CD8-positive, alpha-beta memory T cell (primary cell): Measurements from ENCODE around the gene MYO15B. TPM values are rescaled to one million over a fixed set of nuclear protein-coding genes. Genes with fewer than 3 reads are reported as not detected.

Source experiments
- CTCF ChIA-PET: fragments of 350-600 bp; sonication (Branson Sonifier 250); formaldehyde crosslinking; loops from one replicate; lab custom pipeline; 2021; ENCODE audit warnings: antibody characterized with exemption; lab: Charles Lee
- POLR2A ChIA-PET: fragments of 350-600 bp; sonication (Branson Sonifier 250); formaldehyde crosslinking; loops from one replicate; lab custom pipeline; 2021; ENCODE audit warnings: antibody characterized with exemption; lab: Charles Lee
- DNase-seq, 5 donors: peaks; one replicate each; pipeline versions ENCODE4 v3.0.0 to v3.0.0-alpha.2; 2020 to 2022; ENCODE audit warnings: mixed read lengths in 1 of 5
- H3K27ac ChIP-seq: one replicate; pipeline ENCODE4 v1.7.0; 2013; ENCODE audit warnings: low read depth, mild to moderate bottlenecking, low read length, moderate library complexity
- H3K27me3 ChIP-seq: 2 replicates; pipeline ENCODE4 v1.7.0; 2013; ENCODE audit warnings: low read length, mild to moderate bottlenecking; ENCODE audit not compliant: insufficient read depth, poor library complexity, severe bottlenecking
- H3K36me3 ChIP-seq: 2 replicates; pipeline ENCODE4 v1.7.0; 2013; ENCODE audit warnings: mild to moderate bottlenecking, low read length, moderate library complexity; ENCODE audit not compliant: insufficient read depth
- H3K4me1 ChIP-seq: 2 replicates; pipeline ENCODE4 v1.7.0; 2013; ENCODE audit warnings: mild to moderate bottlenecking, low read length, moderate library complexity; ENCODE audit not compliant: insufficient read depth
- H3K4me3 ChIP-seq: 2 replicates; pipeline ENCODE4 v1.7.0; 2013; ENCODE audit warnings: mild to moderate bottlenecking, low read length
- H3K9me3 ChIP-seq: 2 replicates; pipeline ENCODE4 v1.7.0; 2013; ENCODE audit warnings: mild to moderate bottlenecking, low read length
- H3K27ac Mint-ChIP-seq, 8 donors: one replicate each; pipeline ENCODE4 v1.8.0; 2020 to 2021; ENCODE audit warnings: mixed read lengths in 8 of 8, mild to moderate bottlenecking in 6 of 8, inconsistent platforms in 3 of 8, moderate library complexity in 3 of 8
- H3K27me3 Mint-ChIP-seq, 2 donors: one replicate each; pipeline ENCODE4 v1.8.0; 2020 to 2021; ENCODE audit warnings: mixed read lengths in 2 of 2, mild to moderate bottlenecking in 1 of 2, moderate library complexity in 1 of 2
- H3K36me3 Mint-ChIP-seq, 3 donors: one replicate each; pipeline ENCODE4 v1.8.0; 2020 to 2021; ENCODE audit warnings: mixed read lengths in 3 of 3, inconsistent platforms in 1 of 3, mild to moderate bottlenecking in 1 of 3
- H3K4me1 Mint-ChIP-seq, 3 donors: one replicate each; pipeline ENCODE4 v1.8.0; 2020 to 2021; ENCODE audit warnings: mixed read lengths in 3 of 3, inconsistent platforms in 1 of 3, mild to moderate bottlenecking in 1 of 3
- H3K4me3 Mint-ChIP-seq, 7 donors: one replicate each; pipeline ENCODE4 v1.8.0; 2020 to 2021; ENCODE audit warnings: mixed read lengths in 7 of 7, mild to moderate bottlenecking in 6 of 7, moderate library complexity in 4 of 7, inconsistent platforms in 2 of 7
- H3K9me3 Mint-ChIP-seq, 5 donors: one replicate each; pipeline ENCODE4 v1.8.0; 2020 to 2022; ENCODE audit warnings: mixed read lengths in 5 of 5, mild to moderate bottlenecking in 3 of 5, moderate library complexity in 2 of 5, inconsistent platforms in 1 of 5
- polyA plus RNA-seq: library from polyadenylated mRNA; unstranded; fragments of 300-500 nt; fragmentation: Illumina TruSeq; gene quantifications from one replicate; pipeline ENCODE4 v1.2.3, GENCODE V29; 2021
- total RNA-seq, 2 experiments: library from RNA; stranded (reverse); gene quantifications; one replicate each; pipeline ENCODE4 v1.2.3, GENCODE V29; 2021

The MYO15B gene
- total and polyA plus RNA-seq, 3 experiments from 2014 or later: 1.6 to 33.3 (median 26.1) TPM

- peaks cover 0 to 32% (median 6%) of the 10 kb centered on the region in 3 donors for H3K36me3 Mint-ChIP-seq
- Histone ChIP-seq H3K27me3 (no peaks in the 10 kb centered on the region), H3K36me3 (no peaks in the 10 kb centered on the region), H3K4me1 (no peaks in the 10 kb centered on the region), H3K27ac (peak overlapping the region; percentile 27), H3K9me3 (no peaks in the 10 kb centered on the region), H3K4me3 (no peak overlapping the region)
- no peak overlapping the region for H3K27ac Mint-ChIP-seq
- DNase-seq: no peak
- no peaks in the 10 kb centered on the region for H3K27me3 Mint-ChIP-seq
- H3K4me1 Mint-ChIP-seq: no peaks in the 10 kb centered on the region
- no peaks in the 10 kb centered on the region for H3K9me3 Mint-ChIP-seq
- CTCF ChIA-PET: no interaction called here
- POLR2A ChIA-PET: no interaction called here
- no peak overlapping the region for H3K4me3 Mint-ChIP-seq
Measured at GRCh38 chr17:75571197-75571884, 16.3 kb upstream of the MYO15B start.

- ChIA-PET POLR2A (no interaction called here), CTCF (no interaction called here)
- Histone ChIP-seq H3K4me1 (no peaks in the 10 kb centered on the region), H3K36me3 (no peaks in the 10 kb centered on the region), H3K27ac (peak overlapping the region; percentile 27), H3K4me3 (no peak overlapping the region), H3K27me3 (no peaks in the 10 kb centered on the region), H3K9me3 (no peaks in the 10 kb centered on the region)
- DNase-seq: no peak
- Mint-ChIP-seq H3K27ac (peak overlapping the region in 1 of 8 donors; percentile 79), H3K4me1 (no peaks in the 10 kb centered on the region), H3K9me3 (no peaks in the 10 kb centered on the region), H3K4me3 (no peak overlapping the region), H3K27me3 (no peaks in the 10 kb centered on the region), H3K36me3 (peaks cover 0 to 27% (median 2%) of the 10 kb centered on the region in 3 donors)
Measured at GRCh38 chr17:75571885-75572215, 15.8 kb upstream of the MYO15B start.

GRCh38 chr17:75572713-75573539 is 14.7 kb upstream of the MYO15B start:
- peaks cover 0 to 23% (median 2%) of the 10 kb centered on the region in 3 donors for H3K36me3 Mint-ChIP-seq
- no peaks in the 10 kb centered on the region for H3K4me1 Mint-ChIP-seq
- H3K4me1 ChIP-seq: no peaks in the 10 kb centered on the region
- no peaks in the 10 kb centered on the region for H3K9me3 ChIP-seq
- no peaks in the 10 kb centered on the region for H3K27me3 ChIP-seq
- H3K36me3 ChIP-seq: no peaks in the 10 kb centered on the region
- no peak overlapping the region for H3K4me3 ChIP-seq
- POLR2A ChIA-PET: no interaction called here
- H3K27ac ChIP-seq: no peak overlapping the region
- DNase-seq: no peak
- CTCF ChIA-PET: no interaction called here
- no peaks in the 10 kb centered on the region for H3K27me3 Mint-ChIP-seq
- H3K9me3 Mint-ChIP-seq: no peaks in the 10 kb centered on the region
- peak overlapping the region in 1 of 8 donors; percentile 38 for H3K27ac Mint-ChIP-seq
- H3K4me3 Mint-ChIP-seq: no peak overlapping the region

- no peaks in the 10 kb centered on the region for H3K9me3 ChIP-seq
- ChIA-PET POLR2A (no interaction called here), CTCF (no interaction called here)
- H3K27ac ChIP-seq: no peak overlapping the region
- H3K9me3 Mint-ChIP-seq: no peaks in the 10 kb centered on the region
- DNase-seq: no peak
- no peaks in the 10 kb centered on the region for H3K36me3 ChIP-seq
- H3K27ac Mint-ChIP-seq: no peak overlapping the region
- H3K4me3 Mint-ChIP-seq: no peak overlapping the region
- H3K27me3 ChIP-seq: no peaks in the 10 kb centered on the region
- H3K4me1 ChIP-seq: no peaks in the 10 kb centered on the region
- H3K27me3 Mint-ChIP-seq: no peaks in the 10 kb centered on the region
- no peaks in the 10 kb centered on the region for H3K4me1 Mint-ChIP-seq
- H3K36me3 Mint-ChIP-seq: peaks cover 0 to 19% (median 2%) of the 10 kb centered on the region in 3 donors
- no peak overlapping the region for H3K4me3 ChIP-seq
Measured at GRCh38 chr17:75573540-75573957, 14.1 kb upstream of the MYO15B start.

- H3K4me3 ChIP-seq: no peak overlapping the region
- DNase-seq: no peak
- Mint-ChIP-seq H3K27ac (no peak overlapping the region), H3K4me3 (no peak overlapping the region), H3K27me3 (no peaks in the 10 kb centered on the region), H3K36me3 (peaks cover 0 to 19% (median 2%) of the 10 kb centered on the region in 3 donors), H3K9me3 (no peaks in the 10 kb centered on the region), H3K4me1 (no peaks in the 10 kb centered on the region)
- no peaks in the 10 kb centered on the region for H3K27me3 ChIP-seq
- H3K27ac ChIP-seq: no peak overlapping the region
- no peaks in the 10 kb centered on the region for H3K9me3 ChIP-seq
- POLR2A ChIA-PET: no interaction called here
- H3K36me3 ChIP-seq: no peaks in the 10 kb centered on the region
- CTCF ChIA-PET: no interaction called here
- H3K4me1 ChIP-seq: no peaks in the 10 kb centered on the region
Measured at GRCh38 chr17:75573994-75574393, 13.6 kb upstream of the MYO15B start.

GRCh38 chr17:75574404-75575036 is 13.1 kb upstream of the MYO15B start:
- H3K4me3 Mint-ChIP-seq: no peak overlapping the region
- no peaks in the 10 kb centered on the region for H3K27me3 Mint-ChIP-seq
- no peak overlapping the region for H3K4me3 ChIP-seq
- no peaks in the 10 kb centered on the region for H3K36me3 ChIP-seq
- H3K9me3 Mint-ChIP-seq: no peaks in the 10 kb centered on the region
- no peaks in the 10 kb centered on the region for H3K4me1 ChIP-seq
- CTCF ChIA-PET: no interaction called here
- peak overlapping the region in 1 of 8 donors; percentile 38 for H3K27ac Mint-ChIP-seq
- H3K27me3 ChIP-seq: no peaks in the 10 kb centered on the region
- peaks cover 0 to 19% (median 2%) of the 10 kb centered on the region in 3 donors for H3K36me3 Mint-ChIP-seq
- no peak overlapping the region for H3K27ac ChIP-seq
- POLR2A ChIA-PET: no interaction called here
- H3K9me3 ChIP-seq: no peaks in the 10 kb centered on the region
- no peaks in the 10 kb centered on the region for H3K4me1 Mint-ChIP-seq
- DNase-seq: no peak

- H3K27ac Mint-ChIP-seq: peak overlapping the region in 1 of 8 donors; percentile 38
- Histone ChIP-seq H3K4me1 (no peaks in the 10 kb centered on the region), H3K4me3 (no peak overlapping the region), H3K27ac (no peak overlapping the region), H3K36me3 (no peaks in the 10 kb centered on the region), H3K27me3 (no peaks in the 10 kb centered on the region), H3K9me3 (no peaks in the 10 kb centered on the region)
- H3K4me1 Mint-ChIP-seq: no peaks in the 10 kb centered on the region
- POLR2A ChIA-PET: no interaction called here
- DNase-seq: no peak
- CTCF ChIA-PET: no interaction called here
- H3K4me3 Mint-ChIP-seq: no peak overlapping the region
- H3K9me3 Mint-ChIP-seq: no peaks in the 10 kb centered on the region
- peaks cover 0 to 19% (median 2%) of the 10 kb centered on the region in 3 donors for H3K36me3 Mint-ChIP-seq
- H3K27me3 Mint-ChIP-seq: no peaks in the 10 kb centered on the region
Measured at GRCh38 chr17:75575197-75575596, 12.4 kb upstream of the MYO15B start.

- Mint-ChIP-seq H3K27ac (peak overlapping the region in 2 of 8 donors; percentile 38 to 59), H3K4me3 (no peak overlapping the region), H3K27me3 (no peaks in the 10 kb centered on the region), H3K36me3 (peaks cover 0 to 17% (median 2%) of the 10 kb centered on the region in 3 donors), H3K9me3 (no peaks in the 10 kb centered on the region), H3K4me1 (no peaks in the 10 kb centered on the region)
- Histone ChIP-seq H3K36me3 (no peaks in the 10 kb centered on the region), H3K27me3 (no peaks in the 10 kb centered on the region), H3K4me3 (no peak overlapping the region), H3K9me3 (no peaks in the 10 kb centered on the region), H3K27ac (no peak overlapping the region), H3K4me1 (no peaks in the 10 kb centered on the region)
- POLR2A ChIA-PET: no interaction called here
- no peak for DNase-seq
- CTCF ChIA-PET: interaction anchor here (1.4 kb wide), 1 partner anchor 13 kb away, joined by 3 read pairs; no protein-coding TSS in a partner anchor
Measured at GRCh38 chr17:75575728-75576127, 11.9 kb upstream of the MYO15B start.
